NCI-H748 treated with DMSO at 0.1 percent for 48 hours (cell line): ENCODE data around the gene ZNF483.
"Not testable (repeated sequence)": the region's sequence is repeated elsewhere in the genome, so short reads cannot be mapped to it uniquely, and the experiment has no call there.

Experiments
- DNase-seq: peaks from one replicate; lab custom pipeline; 2025; lab: John Stamatoyannopoulos, UW

ZNF483 gene

DNA sequence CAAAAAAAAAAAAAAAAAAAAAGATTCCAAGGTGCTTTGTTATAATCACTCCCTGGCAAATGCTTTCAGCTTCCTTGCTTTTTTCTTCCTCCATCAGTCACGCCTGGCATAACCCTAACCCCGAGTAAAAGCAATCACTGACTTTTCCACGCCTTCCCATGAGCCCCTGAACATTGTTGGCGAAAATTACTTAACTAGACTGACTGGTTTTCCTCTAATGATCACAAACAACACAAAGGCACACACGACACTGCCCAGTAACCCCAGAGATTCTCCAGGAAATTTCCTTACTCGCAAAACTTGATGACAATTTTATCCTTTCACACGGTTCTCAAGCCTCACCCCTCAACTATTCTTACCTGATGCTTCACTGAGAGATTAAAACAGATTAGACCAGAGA is 85.9 kb downstream of the ZNF483 start:
- peak; percentile 30 for DNase-seq

DNA sequence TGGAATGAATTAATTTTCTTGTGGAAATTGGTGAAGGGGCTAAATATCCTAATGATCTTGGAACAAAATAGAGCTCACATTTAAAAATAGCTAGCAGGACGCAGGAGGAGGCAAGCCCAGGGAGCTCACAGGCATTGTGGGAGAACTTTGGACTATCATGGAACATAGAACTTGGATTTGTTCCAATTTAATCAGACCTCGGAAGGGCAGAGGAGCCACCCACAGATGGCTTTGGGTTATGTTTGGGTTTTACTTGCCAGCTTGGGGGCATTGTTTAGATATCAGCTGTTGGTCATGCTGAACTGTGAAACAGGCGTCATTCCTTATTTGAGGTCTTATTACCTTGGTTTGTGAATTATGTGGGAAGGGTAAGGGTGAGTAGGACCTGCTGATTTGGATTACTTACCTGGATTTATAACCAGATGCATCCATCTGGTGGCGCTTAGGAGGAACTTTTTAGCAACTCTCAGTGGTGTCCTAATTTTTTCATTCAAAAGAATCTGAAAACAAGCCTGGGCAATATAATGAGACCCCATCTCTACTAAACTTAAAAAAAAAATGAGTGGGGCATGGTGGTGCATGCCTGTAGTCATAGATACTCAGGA is 88.6 kb downstream of the ZNF483 start:
- no peak for DNase-seq

DNA sequence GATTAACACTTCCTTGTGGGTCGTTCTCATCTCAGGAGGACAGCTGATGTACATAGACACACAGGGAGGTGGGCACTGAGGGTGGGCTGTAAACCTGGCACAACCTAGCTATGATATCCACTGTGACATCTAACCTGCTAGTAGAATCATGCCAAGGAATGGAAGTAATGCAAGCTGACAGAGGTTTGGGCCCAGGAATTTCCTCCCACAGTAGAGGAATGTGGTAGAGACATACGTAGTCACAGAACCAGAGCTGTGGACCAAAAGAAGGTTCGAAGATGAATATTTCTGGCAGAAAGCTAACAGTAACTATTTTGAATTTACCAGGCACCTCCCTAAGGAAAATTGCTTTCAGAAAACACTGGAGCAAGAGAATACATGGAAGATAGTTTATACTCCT is 90.9 kb downstream of the ZNF483 start:
- DNase-seq, result no peak

DNA sequence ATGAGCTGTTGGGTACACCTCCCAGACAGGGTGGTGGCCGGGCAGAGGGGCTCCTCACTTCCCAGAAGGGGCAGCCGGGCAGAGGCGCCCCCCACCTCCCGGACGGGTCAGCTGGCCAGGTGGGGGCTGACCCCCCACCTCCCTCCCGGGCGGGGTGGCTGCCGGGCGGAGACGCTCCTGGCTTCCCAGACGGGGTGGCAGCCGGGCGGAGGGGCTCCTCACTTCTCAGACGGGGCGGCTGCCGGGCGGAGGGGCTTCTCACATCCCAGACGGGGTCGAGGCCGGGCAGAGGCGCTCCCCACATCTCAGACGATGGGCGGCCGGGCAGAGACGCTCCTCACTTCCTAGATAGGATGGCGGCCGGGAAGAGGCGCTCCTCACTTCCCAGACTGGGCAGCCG is 92.4 kb downstream of the ZNF483 start:
- DNase-seq, result not testable (repeated sequence)

DNA sequence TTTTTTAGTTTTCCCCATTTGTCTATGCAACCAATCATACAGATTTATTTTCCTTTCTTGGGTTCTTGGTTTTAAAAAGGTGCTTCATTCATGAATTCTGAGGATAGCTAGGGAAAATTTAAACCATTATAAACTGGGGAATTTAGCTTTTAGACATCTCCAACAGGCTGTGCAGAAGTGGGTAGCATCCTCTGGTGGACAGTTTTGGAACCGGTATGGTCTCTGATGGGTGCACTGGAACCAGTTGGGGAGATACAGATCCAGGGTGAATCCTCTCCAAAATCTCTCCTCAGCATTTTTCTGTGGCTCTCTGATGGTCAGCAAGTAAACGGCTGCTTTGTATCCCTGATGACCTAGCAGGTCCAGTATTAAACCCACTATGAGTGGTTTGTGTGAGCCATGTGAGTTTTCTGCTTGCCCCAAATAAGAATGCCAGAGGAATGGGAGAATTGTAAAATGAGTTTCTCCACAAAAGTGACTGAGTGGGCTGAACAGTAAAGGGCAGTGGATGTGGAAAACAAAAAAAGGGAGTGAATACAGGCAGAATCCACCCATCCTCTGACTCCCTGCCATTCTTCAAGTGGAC is 97.0 kb downstream of the ZNF483 start:
- no peak for DNase-seq

DNA sequence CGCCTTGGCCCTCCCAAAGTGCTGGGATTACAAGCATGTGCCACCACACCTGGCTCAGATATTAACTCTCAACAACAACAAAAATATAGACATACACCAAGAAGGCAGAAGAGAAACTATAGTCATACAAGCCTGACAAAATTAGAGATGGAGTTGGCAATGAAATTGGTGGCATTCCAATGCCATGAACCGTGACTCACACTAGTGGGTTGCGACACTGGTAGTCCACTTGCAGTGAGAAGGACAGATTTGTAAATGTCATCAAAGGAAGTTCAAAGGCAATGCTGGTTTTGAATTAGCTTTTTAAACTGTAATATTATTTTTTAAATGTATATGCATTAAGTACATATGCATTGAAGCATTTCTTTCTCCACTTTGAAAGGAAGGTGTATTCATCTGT is 97.6 kb downstream of the ZNF483 start:
- DNase-seq, result no peak
